Neural cell (in vitro differentiated cells): Measurements from ENCODE around the gene TLE4. TPM values are rescaled to one million over a fixed set of nuclear protein-coding genes. Genes with fewer than 3 reads are reported as not detected.

Source experiments
- H2AFZ ChIP-seq: fragments of 200-600, 300-800 bp; sonication (generic), shearing (Covaris generic); 2 replicates; pipeline ENCODE4 v1.6.0; 2014; ENCODE audit warnings: low read depth, mild to moderate bottlenecking, antibody characterized with exemption, low read length, moderate library complexity
- H3F3A ChIP-seq: fragments of 200-600 bp; shearing (Covaris generic); 2 replicates; pipeline ENCODE4 v1.6.1; 2016; ENCODE audit warnings: mild to moderate bottlenecking, moderate library complexity, mixed read lengths, antibody characterized with exemption, low read length; ENCODE audit not compliant: insufficient read depth, poor library complexity, severe bottlenecking
- H3K27ac ChIP-seq: fragments of 200-600, 300-800 bp; sonication (generic), shearing (Covaris generic); 2 replicates; pipeline ENCODE4 v1.5.1; 2014; ENCODE audit warnings: mild to moderate bottlenecking, low read length, moderate library complexity
- H3K27me3 ChIP-seq: fragments of 300-800, 200-600 bp; sonication (generic), shearing (Covaris generic); 2 replicates; pipeline ENCODE4 v1.6.0; 2014; ENCODE audit warnings: mild to moderate bottlenecking, low read depth, low read length, moderate library complexity; ENCODE audit not compliant: insufficient read depth
- H3K36me3 ChIP-seq: fragments of 300-800, 200-600 bp; sonication (generic), shearing (Covaris generic); 2 replicates; pipeline ENCODE4 v1.5.1; 2014; ENCODE audit warnings: mild to moderate bottlenecking, antibody characterized with exemption, low read length, moderate library complexity; ENCODE audit not compliant: insufficient read depth
- H3K4me2 ChIP-seq: fragments of 300-800, 200-600 bp; sonication (generic), shearing (Covaris generic); 2 replicates; pipeline ENCODE4 v1.6.0; 2014; ENCODE audit warnings: mild to moderate bottlenecking, low read length
- H3K4me3 ChIP-seq: fragments of 300-800, 200-600 bp; sonication (generic), shearing (Covaris generic); 2 replicates; pipeline ENCODE4 v1.5.1; 2014; ENCODE audit warnings: mild to moderate bottlenecking, low read length, moderate library complexity
- H3K79me2 ChIP-seq: fragments of 200-600 bp; shearing (Covaris generic); replicated peaks from 2 replicates; pipeline ENCODE4 v1.6.0; 2014; ENCODE audit warnings: mild to moderate bottlenecking, low read length, moderate library complexity; ENCODE audit not compliant: insufficient read depth
- H3K9ac ChIP-seq: fragments of 300-800, 200-600 bp; sonication (generic), shearing (Covaris generic); 2 replicates; pipeline ENCODE4 v1.6.1; 2016; ENCODE audit warnings: mild to moderate bottlenecking, low read length, mixed read lengths
- H3K9me2 ChIP-seq: fragments of 200-600 bp; shearing (Covaris generic); 2 replicates; pipeline ENCODE4 v1.6.1; 2016; ENCODE audit warnings: mild to moderate bottlenecking, low read length, mixed read lengths; ENCODE audit not compliant: insufficient read depth
- H3K9me3 ChIP-seq: fragments of 200-600, 300-800 bp; sonication (generic), shearing (Covaris generic); 2 replicates; pipeline ENCODE4 v1.6.1; 2016; ENCODE audit warnings: mild to moderate bottlenecking, mixed run types, low read length, moderate library complexity, mixed read lengths
- H4K20me1 ChIP-seq: fragments of 200-600 bp; shearing (Covaris generic); 2 replicates; pipeline ENCODE4 v1.6.1; 2016; ENCODE audit warnings: mild to moderate bottlenecking, mixed run types; ENCODE audit not compliant: insufficient read depth
- EP300 ChIP-seq: fragments of 450-650 bp; conservative IDR thresholded peaks from 2 replicates; pipeline ENCODE4 v1.6.1; 2014; ENCODE audit warnings: antibody characterized with exemption, mild to moderate bottlenecking, moderate library complexity; ENCODE audit not compliant: poor library complexity, severe bottlenecking
- EZH2 ChIP-seq: fragments of 200-600, 300-800 bp; shearing (Covaris generic), sonication (generic); IDR thresholded peaks from 2 replicates; pipeline ENCODE4 v1.6.1; 2014; ENCODE audit warnings: antibody characterized with exemption, low read length, borderline replicate concordance, mild to moderate bottlenecking; ENCODE audit not compliant: insufficient read depth, poor library complexity, severe bottlenecking
- MXI1 ChIP-seq: fragments of 450-650 bp; conservative IDR thresholded peaks from 2 replicates; pipeline ENCODE4 v1.6.1; 2014; ENCODE audit warnings: antibody characterized with exemption, mild to moderate bottlenecking; ENCODE audit not compliant: poor library complexity, severe bottlenecking
- POLR2AphosphoS5 ChIP-seq: IDR thresholded peaks from 2 replicates; pipeline ENCODE4 v1.6.1; 2012
- RAD21 ChIP-seq: fragments of 450-650 bp; conservative IDR thresholded peaks from 2 replicates; pipeline ENCODE4 v1.6.1; 2014; ENCODE audit warnings: antibody characterized with exemption, mild to moderate bottlenecking, moderate library complexity
- SMC3 ChIP-seq: fragments of 450-650 bp; conservative IDR thresholded peaks from 2 replicates; pipeline ENCODE4 v1.6.1; 2014; ENCODE audit warnings: antibody characterized with exemption, mild to moderate bottlenecking, moderate library complexity; ENCODE audit not compliant: poor library complexity
- TAF1 ChIP-seq: IDR thresholded peaks from 2 replicates; pipeline ENCODE4 v1.6.1; 2012; ENCODE audit warnings: low read depth
- polyA plus RNA-seq: library from polyadenylated mRNA; depleted of rRNA; stranded (reverse); fragments of >200 nt; gene quantifications from 2 replicates; pipeline ENCODE4 v1.2.3, GENCODE V29; 2014
- TF ChIP-seq, protein P1 (sequence below): fragments of 450-650 bp; IDR thresholded peaks from 2 replicates; pipeline ENCODE4 v1.5.1; 2014; ENCODE audit warnings: antibody characterized with exemption, mild to moderate bottlenecking, moderate library complexity; ENCODE audit not compliant: poor library complexity, severe bottlenecking
- TF ChIP-seq, protein P2 (sequence below): IDR thresholded peaks from 2 replicates; pipeline ENCODE4 v1.6.1; 2012; ENCODE audit warnings: borderline replicate concordance

Gene TLE4
- polyA plus RNA-seq, 1 donor from 2014 or later = 143 TPM

DNA sequence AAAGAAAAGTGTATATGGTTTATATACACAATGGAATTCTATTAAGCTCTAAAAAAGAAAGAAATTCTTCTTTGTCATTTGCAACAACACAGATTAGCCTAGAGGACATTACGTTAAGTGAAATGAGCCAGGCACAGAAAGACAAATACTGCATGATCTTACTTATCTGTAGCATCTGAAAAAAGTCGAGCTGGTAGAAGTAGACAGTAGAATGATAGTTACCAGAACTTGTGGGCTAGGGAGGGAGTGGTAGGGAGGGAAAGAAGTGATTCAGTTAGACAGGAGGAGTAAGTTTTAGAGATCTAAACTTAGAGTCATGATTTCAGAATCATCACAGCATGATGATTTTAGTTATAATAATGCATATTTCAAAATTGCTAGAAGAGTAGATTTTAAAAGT lies 184.6 kb downstream of the TLE4 start:
- Histone ChIP-seq H3K27ac (no peak overlapping the region), H3K36me3 (no peaks in the 10 kb centered on the region), H3K9me3 (no peaks in the 10 kb centered on the region), H3K9ac (no peak overlapping the region), H3K4me2 (no peak overlapping the region), H3K27me3 (no peaks in the 10 kb centered on the region), H3K79me2 (no peaks in the 10 kb centered on the region), H3K4me3 (no peak overlapping the region), H3F3A (no peaks in the 10 kb centered on the region), H4K20me1 (no peaks in the 10 kb centered on the region), H2AFZ (no peak overlapping the region), H3K9me2 (no peaks in the 10 kb centered on the region)
- no peak for TF ChIP-seq RAD21

DNA sequence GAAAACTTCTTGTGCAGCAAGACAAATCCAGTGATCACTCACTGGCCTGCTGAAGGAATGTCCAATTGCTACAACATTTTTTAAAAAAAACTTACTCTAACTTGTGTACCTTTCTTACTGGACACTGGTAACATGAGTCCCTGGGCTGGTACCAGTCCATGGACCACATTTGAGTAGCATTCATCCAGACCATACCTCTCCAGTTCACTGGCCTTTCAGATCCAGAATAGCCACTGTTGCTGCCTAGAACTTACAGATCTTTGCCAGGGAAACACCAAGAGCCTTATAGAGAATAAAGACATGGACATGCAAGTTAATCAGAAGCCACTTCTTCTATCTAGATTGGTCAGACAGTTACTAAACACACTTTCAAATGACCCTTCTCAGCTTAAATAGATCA lies 185.3 kb downstream of the TLE4 start:
- H3K9me3 ChIP-seq = no peaks in the 10 kb centered on the region
- no peak overlapping the region for H3K4me3 ChIP-seq
- TF ChIP-seq, protein P1, sequence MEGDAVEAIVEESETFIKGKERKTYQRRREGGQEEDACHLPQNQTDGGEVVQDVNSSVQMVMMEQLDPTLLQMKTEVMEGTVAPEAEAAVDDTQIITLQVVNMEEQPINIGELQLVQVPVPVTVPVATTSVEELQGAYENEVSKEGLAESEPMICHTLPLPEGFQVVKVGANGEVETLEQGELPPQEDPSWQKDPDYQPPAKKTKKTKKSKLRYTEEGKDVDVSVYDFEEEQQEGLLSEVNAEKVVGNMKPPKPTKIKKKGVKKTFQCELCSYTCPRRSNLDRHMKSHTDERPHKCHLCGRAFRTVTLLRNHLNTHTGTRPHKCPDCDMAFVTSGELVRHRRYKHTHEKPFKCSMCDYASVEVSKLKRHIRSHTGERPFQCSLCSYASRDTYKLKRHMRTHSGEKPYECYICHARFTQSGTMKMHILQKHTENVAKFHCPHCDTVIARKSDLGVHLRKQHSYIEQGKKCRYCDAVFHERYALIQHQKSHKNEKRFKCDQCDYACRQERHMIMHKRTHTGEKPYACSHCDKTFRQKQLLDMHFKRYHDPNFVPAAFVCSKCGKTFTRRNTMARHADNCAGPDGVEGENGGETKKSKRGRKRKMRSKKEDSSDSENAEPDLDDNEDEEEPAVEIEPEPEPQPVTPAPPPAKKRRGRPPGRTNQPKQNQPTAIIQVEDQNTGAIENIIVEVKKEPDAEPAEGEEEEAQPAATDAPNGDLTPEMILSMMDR = no peak
- TF ChIP-seq POLR2AphosphoS5 = no peak
- TF ChIP-seq EZH2 = no peak
- no peak for TF ChIP-seq EP300
- no peak for TF ChIP-seq TAF1
- TF ChIP-seq RAD21 = no peak
- TF ChIP-seq SMC3 = no peak
- TF ChIP-seq, protein P2, sequence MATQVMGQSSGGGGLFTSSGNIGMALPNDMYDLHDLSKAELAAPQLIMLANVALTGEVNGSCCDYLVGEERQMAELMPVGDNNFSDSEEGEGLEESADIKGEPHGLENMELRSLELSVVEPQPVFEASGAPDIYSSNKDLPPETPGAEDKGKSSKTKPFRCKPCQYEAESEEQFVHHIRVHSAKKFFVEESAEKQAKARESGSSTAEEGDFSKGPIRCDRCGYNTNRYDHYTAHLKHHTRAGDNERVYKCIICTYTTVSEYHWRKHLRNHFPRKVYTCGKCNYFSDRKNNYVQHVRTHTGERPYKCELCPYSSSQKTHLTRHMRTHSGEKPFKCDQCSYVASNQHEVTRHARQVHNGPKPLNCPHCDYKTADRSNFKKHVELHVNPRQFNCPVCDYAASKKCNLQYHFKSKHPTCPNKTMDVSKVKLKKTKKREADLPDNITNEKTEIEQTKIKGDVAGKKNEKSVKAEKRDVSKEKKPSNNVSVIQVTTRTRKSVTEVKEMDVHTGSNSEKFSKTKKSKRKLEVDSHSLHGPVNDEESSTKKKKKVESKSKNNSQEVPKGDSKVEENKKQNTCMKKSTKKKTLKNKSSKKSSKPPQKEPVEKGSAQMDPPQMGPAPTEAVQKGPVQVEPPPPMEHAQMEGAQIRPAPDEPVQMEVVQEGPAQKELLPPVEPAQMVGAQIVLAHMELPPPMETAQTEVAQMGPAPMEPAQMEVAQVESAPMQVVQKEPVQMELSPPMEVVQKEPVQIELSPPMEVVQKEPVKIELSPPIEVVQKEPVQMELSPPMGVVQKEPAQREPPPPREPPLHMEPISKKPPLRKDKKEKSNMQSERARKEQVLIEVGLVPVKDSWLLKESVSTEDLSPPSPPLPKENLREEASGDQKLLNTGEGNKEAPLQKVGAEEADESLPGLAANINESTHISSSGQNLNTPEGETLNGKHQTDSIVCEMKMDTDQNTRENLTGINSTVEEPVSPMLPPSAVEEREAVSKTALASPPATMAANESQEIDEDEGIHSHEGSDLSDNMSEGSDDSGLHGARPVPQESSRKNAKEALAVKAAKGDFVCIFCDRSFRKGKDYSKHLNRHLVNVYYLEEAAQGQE = no peak
- no peak for TF ChIP-seq MXI1
- no peaks in the 10 kb centered on the region for H3K79me2 ChIP-seq
- no peak overlapping the region for H2AFZ ChIP-seq
- H3K27me3 ChIP-seq = no peaks in the 10 kb centered on the region
- H3K9me2 ChIP-seq = no peaks in the 10 kb centered on the region
- H3K27ac ChIP-seq = no peak overlapping the region
- H3K36me3 ChIP-seq = no peaks in the 10 kb centered on the region
- no peak overlapping the region for H3K9ac ChIP-seq
- no peaks in the 10 kb centered on the region for H4K20me1 ChIP-seq
- H3K4me2 ChIP-seq = no peak overlapping the region
- H3F3A ChIP-seq = no peaks in the 10 kb centered on the region
